ENCODE results near the gene CHCHD4.

GRCh38 chr3:14130230-14130629 is 5.6 kb upstream of the CHCHD4 start:
- no peak for TF ChIP-seq POLR2A (IDR thresholded peaks at IDR 0.05)
- TF ChIP-seq, protein P1, sequence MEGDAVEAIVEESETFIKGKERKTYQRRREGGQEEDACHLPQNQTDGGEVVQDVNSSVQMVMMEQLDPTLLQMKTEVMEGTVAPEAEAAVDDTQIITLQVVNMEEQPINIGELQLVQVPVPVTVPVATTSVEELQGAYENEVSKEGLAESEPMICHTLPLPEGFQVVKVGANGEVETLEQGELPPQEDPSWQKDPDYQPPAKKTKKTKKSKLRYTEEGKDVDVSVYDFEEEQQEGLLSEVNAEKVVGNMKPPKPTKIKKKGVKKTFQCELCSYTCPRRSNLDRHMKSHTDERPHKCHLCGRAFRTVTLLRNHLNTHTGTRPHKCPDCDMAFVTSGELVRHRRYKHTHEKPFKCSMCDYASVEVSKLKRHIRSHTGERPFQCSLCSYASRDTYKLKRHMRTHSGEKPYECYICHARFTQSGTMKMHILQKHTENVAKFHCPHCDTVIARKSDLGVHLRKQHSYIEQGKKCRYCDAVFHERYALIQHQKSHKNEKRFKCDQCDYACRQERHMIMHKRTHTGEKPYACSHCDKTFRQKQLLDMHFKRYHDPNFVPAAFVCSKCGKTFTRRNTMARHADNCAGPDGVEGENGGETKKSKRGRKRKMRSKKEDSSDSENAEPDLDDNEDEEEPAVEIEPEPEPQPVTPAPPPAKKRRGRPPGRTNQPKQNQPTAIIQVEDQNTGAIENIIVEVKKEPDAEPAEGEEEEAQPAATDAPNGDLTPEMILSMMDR (IDR thresholded peaks at IDR 0.05): no peak

Data from right lobe of liver (tissue), 4 donors.